ENCODE data around the gene MAD1L1. TPM values are rescaled to one million over a fixed set of nuclear protein-coding genes. Genes with fewer than 3 reads are reported as not detected.

The MAD1L1 gene
- total and polyA plus RNA-seq, 2 donors (not counting 3 experiments of a cell fraction or from before 2014, with no cell fraction given), result 34.1 to 42.3 TPM

DNA sequence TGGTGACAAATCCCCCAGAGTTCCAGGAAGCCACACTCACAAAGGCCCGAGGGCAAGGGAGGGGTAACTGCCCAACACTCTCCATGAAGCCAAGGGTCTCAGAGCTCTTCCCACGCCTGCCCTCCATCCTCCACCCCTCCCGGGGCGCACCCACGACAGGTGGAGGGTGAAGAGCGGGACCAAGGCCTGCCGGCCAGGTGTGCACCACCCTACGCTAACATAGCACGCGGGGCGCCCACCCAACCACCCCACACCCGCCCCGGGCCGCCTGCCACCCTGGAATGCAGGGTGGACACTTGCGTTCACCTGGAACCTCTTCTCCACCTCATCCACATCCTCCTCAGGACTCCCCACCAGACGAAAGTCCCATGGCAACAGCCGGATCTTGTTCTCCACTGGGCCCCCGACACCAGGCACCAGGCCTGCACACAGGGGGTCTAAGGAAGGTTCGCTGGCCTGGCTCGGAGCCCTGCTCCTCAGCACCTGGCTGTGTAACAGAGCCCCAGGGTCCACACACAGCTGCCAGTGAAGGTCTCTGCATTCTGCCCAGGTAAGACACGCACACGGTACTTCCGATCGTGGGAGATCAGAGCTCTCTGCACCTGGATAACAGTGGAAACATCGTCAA, 32.7 kb downstream of the MAD1L1 start:
- dilution Hi-C loops (cut with MboI; ENCODE audit: extremely low pct_ligation_motif_present, low sequenced_read_pairs) (no loop called here), intact Hi-C loops (cut with micrococcal nuclease) (no loop called here)
- Histone ChIP-seq H3K4me1 (ENCODE audit: control insufficient read depth, extremely low read depth, insufficient read depth, low read length) (no peaks in the 10 kb centered on the region), H3K9me1 (replicated peaks; ENCODE audit: control insufficient read depth, extremely low read depth, insufficient read depth, low read length) (no peaks in the 10 kb centered on the region), H3K27me3 (ENCODE audit: control insufficient read depth in 2 of 2, insufficient read depth in 2 of 2, low read length in 2 of 2) (no peaks in the 10 kb centered on the region), H2AFZ (ENCODE audit: low read depth, low read length) (no peak overlapping the region), H3K4me3 (replicated peaks in 1 of 3; ENCODE audit: insufficient read depth in 1 of 3, low read depth in 1 of 3, low read length in 3 of 3) (no peak overlapping the region), H3K9me3 (replicated peaks; ENCODE audit: control insufficient read depth, insufficient read depth, low read length) (no peaks in the 10 kb centered on the region), H3K9ac (replicated peaks; ENCODE audit: extremely low read depth, insufficient read depth, low read length) (no peak overlapping the region), H3K4me2 (ENCODE audit: insufficient read depth, low read length) (no peak overlapping the region), H4K20me1 (replicated peaks; ENCODE audit: control insufficient read depth, extremely low read depth, insufficient read depth, low read length) (no peaks in the 10 kb centered on the region), H3K36me3 (ENCODE audit: control insufficient read depth in 2 of 2, extremely low read depth in 1 of 2, insufficient read depth in 2 of 2, low read length in 2 of 2) (peaks cover 0 to 8% of the 10 kb centered on the region in 2 experiments), H3K79me2 (ENCODE audit: control insufficient read depth, insufficient read depth, low read length) (no peaks in the 10 kb centered on the region), H3K27ac (ENCODE audit: insufficient read depth, low read depth, low read length) (no peak overlapping the region)
- no peak for FAIRE-seq
- ChIA-PET POLR2A (no interaction called here), CTCF (interaction anchor here (1.8 kb wide), 1 partner anchor 9 kb away, joined by 6 read pairs; no protein-coding TSS in a partner anchor)
- TF ChIP-seq, protein P1, sequence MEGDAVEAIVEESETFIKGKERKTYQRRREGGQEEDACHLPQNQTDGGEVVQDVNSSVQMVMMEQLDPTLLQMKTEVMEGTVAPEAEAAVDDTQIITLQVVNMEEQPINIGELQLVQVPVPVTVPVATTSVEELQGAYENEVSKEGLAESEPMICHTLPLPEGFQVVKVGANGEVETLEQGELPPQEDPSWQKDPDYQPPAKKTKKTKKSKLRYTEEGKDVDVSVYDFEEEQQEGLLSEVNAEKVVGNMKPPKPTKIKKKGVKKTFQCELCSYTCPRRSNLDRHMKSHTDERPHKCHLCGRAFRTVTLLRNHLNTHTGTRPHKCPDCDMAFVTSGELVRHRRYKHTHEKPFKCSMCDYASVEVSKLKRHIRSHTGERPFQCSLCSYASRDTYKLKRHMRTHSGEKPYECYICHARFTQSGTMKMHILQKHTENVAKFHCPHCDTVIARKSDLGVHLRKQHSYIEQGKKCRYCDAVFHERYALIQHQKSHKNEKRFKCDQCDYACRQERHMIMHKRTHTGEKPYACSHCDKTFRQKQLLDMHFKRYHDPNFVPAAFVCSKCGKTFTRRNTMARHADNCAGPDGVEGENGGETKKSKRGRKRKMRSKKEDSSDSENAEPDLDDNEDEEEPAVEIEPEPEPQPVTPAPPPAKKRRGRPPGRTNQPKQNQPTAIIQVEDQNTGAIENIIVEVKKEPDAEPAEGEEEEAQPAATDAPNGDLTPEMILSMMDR (IDR thresholded peaks at IDR 0.05; ENCODE audit: extremely low read depth in 1 of 2, insufficient read depth in 1 of 2, low read depth in 1 of 2, low read length in 2 of 2), result no peak
- no peak for TF ChIP-seq JUN (IDR thresholded peaks at IDR 0.05; ENCODE audit: borderline replicate concordance, insufficient read depth, insufficient read length, low read depth)
- TF ChIP-seq FOS (IDR thresholded peaks at IDR 0.05; ENCODE audit: borderline replicate concordance, insufficient read depth, low read length), result no peak
- no peak for TF ChIP-seq GATA2 (IDR thresholded peaks at IDR 0.05; ENCODE audit: insufficient read depth, insufficient read length, low read depth, low read length)
- no peak for TF ChIP-seq EZH2 (IDR thresholded peaks at IDR 0.05; ENCODE audit: borderline replicate concordance, low read depth, low read length, severe bottlenecking)
- TF ChIP-seq POLR2A (IDR thresholded peaks at IDR 0.05; ENCODE audit: low read depth, low read length), result no peak
- TF ChIP-seq, protein P2, sequence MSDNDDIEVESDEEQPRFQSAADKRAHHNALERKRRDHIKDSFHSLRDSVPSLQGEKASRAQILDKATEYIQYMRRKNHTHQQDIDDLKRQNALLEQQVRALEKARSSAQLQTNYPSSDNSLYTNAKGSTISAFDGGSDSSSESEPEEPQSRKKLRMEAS (IDR thresholded peaks at IDR 0.05; ENCODE audit: insufficient read depth, insufficient read length), result no peak
- no peak for TF ChIP-seq MYC (IDR thresholded peaks at IDR 0.05; ENCODE audit: low read depth, low read length)
- TF ChIP-seq POLR2AphosphoS5 (IDR thresholded peaks at IDR 0.05; ENCODE audit: insufficient read depth, low read depth, low read length), result no peak
- BruUV-seq (replicated peaks), result no TSS peak
- DNase-seq (ENCODE audit: low read depth, low spot score), result no peak
